H9 (cell line): Measurements from ENCODE around the gene CERS6. TPM values are rescaled to one million over a fixed set of nuclear protein-coding genes. Genes with fewer than 3 reads are reported as not detected.

ENCODE experiments used
- DNase-seq: peaks from one replicate; pipeline ENCODE4 v3.0.0-alpha.2; 2017
- H2AFZ ChIP-seq: one replicate; pipeline ENCODE4 v1.6.1; 2013; ENCODE audit warnings: mild to moderate bottlenecking, low read length, control low read depth, moderate library complexity
- H2AK5ac ChIP-seq: 2 replicates; pipeline ENCODE4 v1.6.1; 2013; ENCODE audit warnings: low read length, control low read depth, mixed read lengths; ENCODE audit not compliant: insufficient read length
- H2BK120ac ChIP-seq: one replicate; pipeline ENCODE4 v1.6.1; 2013; ENCODE audit warnings: low read depth, mild to moderate bottlenecking, low read length, control low read depth, inconsistent platforms; ENCODE audit not compliant: poor library complexity, severe bottlenecking
- H2BK12ac ChIP-seq: 2 replicates; pipeline ENCODE4 v1.6.1; 2013; ENCODE audit warnings: low read length, control low read depth, mixed read lengths, low read depth; ENCODE audit not compliant: insufficient read length
- H2BK15ac ChIP-seq: 2 replicates; pipeline ENCODE4 v1.6.1; 2013; ENCODE audit warnings: low read depth, low read length, control low read depth
- H2BK20ac ChIP-seq: one replicate; pipeline ENCODE4 v1.6.1; 2013; ENCODE audit warnings: low read depth, mild to moderate bottlenecking, low read length, control low read depth, inconsistent platforms; ENCODE audit not compliant: poor library complexity, severe bottlenecking
- H2BK5ac ChIP-seq: 2 replicates; pipeline ENCODE4 v1.6.1; 2013; ENCODE audit warnings: low read length, control low read depth, mixed read lengths; ENCODE audit not compliant: insufficient read length
- H3K14ac ChIP-seq: 2 replicates; pipeline ENCODE4 v1.6.1; 2013; ENCODE audit warnings: low read length, control low read depth; ENCODE audit not compliant: insufficient read depth
- H3K18ac ChIP-seq: 2 replicates; pipeline ENCODE4 v1.6.1; 2013; ENCODE audit warnings: low read depth, mild to moderate bottlenecking, mixed read lengths, low read length, control low read depth; ENCODE audit not compliant: insufficient read length
- H3K23ac ChIP-seq: 2 replicates; pipeline ENCODE4 v1.6.1; 2013; ENCODE audit warnings: low read length, control low read depth, mixed read lengths, low read depth; ENCODE audit not compliant: insufficient read length
- H3K23me2 ChIP-seq: 2 replicates; pipeline ENCODE4 v1.6.1; 2013; ENCODE audit warnings: low read depth, mild to moderate bottlenecking, mixed read lengths, low read length, control low read depth; ENCODE audit not compliant: insufficient read length, poor library complexity, severe bottlenecking
- H3K27ac ChIP-seq: 2 replicates; pipeline ENCODE4 v1.5.1; 2013; ENCODE audit warnings: low read length, control low read depth, mixed read lengths, low read depth; ENCODE audit not compliant: insufficient read length
- H3K27me3 ChIP-seq: 2 replicates; pipeline ENCODE4 v1.6.1; 2013; ENCODE audit warnings: low read length, control low read depth, inconsistent platforms; ENCODE audit not compliant: insufficient read depth
- H3K4ac ChIP-seq: 2 replicates; pipeline ENCODE4 v1.6.1; 2013; ENCODE audit warnings: low read depth, mild to moderate bottlenecking, control low read depth, inconsistent platforms, low read length, moderate library complexity
- H3K4me1 ChIP-seq: 2 replicates; pipeline ENCODE4 v1.6.1; 2013; ENCODE audit warnings: low read length, control low read depth, inconsistent platforms; ENCODE audit not compliant: insufficient read depth
- H3K4me2 ChIP-seq: 2 replicates; pipeline ENCODE4 v1.6.1; 2013; ENCODE audit warnings: low read length, control low read depth, mixed read lengths; ENCODE audit not compliant: insufficient read length, insufficient read depth
- H3K56ac ChIP-seq: 2 replicates; pipeline ENCODE4 v1.6.1; 2013; ENCODE audit warnings: low read depth, mild to moderate bottlenecking, mixed read lengths, low read length, control low read depth; ENCODE audit not compliant: insufficient read length
- H3K79me1 ChIP-seq: 2 replicates; pipeline ENCODE4 v1.6.1; 2013; ENCODE audit warnings: low read depth, mild to moderate bottlenecking, moderate library complexity, low read length, control low read depth, inconsistent platforms; ENCODE audit not compliant: insufficient read depth, poor library complexity, severe bottlenecking
- H3K79me2 ChIP-seq: 2 replicates; pipeline ENCODE4 v1.6.1; 2013; ENCODE audit warnings: low read length, control low read depth, inconsistent platforms; ENCODE audit not compliant: insufficient read depth
- H3K9ac ChIP-seq: 2 replicates; pipeline ENCODE4 v1.6.1; 2013; ENCODE audit warnings: low read length, control low read depth, mixed read lengths; ENCODE audit not compliant: insufficient read length; ENCODE audit errors: extremely low read depth
- H3K9me3 ChIP-seq: one replicate; pipeline ENCODE4 v1.6.1; 2013; ENCODE audit warnings: low read depth, low read length, inconsistent platforms; ENCODE audit not compliant: control insufficient read depth
- H3T11ph ChIP-seq: one replicate; pipeline ENCODE4 v1.6.1; 2013; ENCODE audit warnings: mild to moderate bottlenecking, low read length, control low read depth, inconsistent platforms
- H4K20me1 ChIP-seq: one replicate; pipeline ENCODE4 v1.6.1; 2013; ENCODE audit not compliant: control insufficient read depth, insufficient read length, insufficient read depth
- H4K5ac ChIP-seq: 2 replicates; pipeline ENCODE4 v1.6.1; 2013; ENCODE audit warnings: low read depth, mild to moderate bottlenecking, mixed read lengths, low read length, control low read depth; ENCODE audit not compliant: insufficient read length
- H4K8ac ChIP-seq: replicated peaks from 2 replicates; pipeline ENCODE4 v1.6.1; 2013; ENCODE audit warnings: low read length, control low read depth, mixed read lengths, low read depth; ENCODE audit not compliant: insufficient read length
- H4K91ac ChIP-seq: 2 replicates; pipeline ENCODE4 v1.6.1; 2013; ENCODE audit warnings: low read depth, mild to moderate bottlenecking, moderate library complexity, mixed read lengths, low read length, control low read depth; ENCODE audit not compliant: insufficient read length
- H3K27ac Mint-ChIP-seq, 3 experiments: 2 replicates in 2 of 3; 3 replicates in 1 of 3; pipeline ENCODE4 v1.8.0; 2020 to 2021; ENCODE audit warnings: mixed read lengths in 3 of 3, mild to moderate bottlenecking in 1 of 3, moderate library complexity in 1 of 3
- H3K27me3 Mint-ChIP-seq: 2 replicates; pipeline ENCODE4 v1.8.0; 2021; ENCODE audit warnings: low read depth, mild to moderate bottlenecking, moderate library complexity, mixed read lengths
- H3K36me3 Mint-ChIP-seq, 3 experiments: 2 replicates in 2 of 3; 3 replicates in 1 of 3; pipeline ENCODE4 v1.8.0; 2020 to 2021; ENCODE audit warnings: low read depth in 3 of 3, mixed read lengths in 3 of 3; ENCODE audit not compliant: insufficient read depth in 1 of 3
- H3K4me1 Mint-ChIP-seq, 2 experiments: 2 replicates each; pipeline ENCODE4 v1.8.0; 2020; ENCODE audit warnings: mixed read lengths in 2 of 2
- H3K4me3 Mint-ChIP-seq, 2 experiments: 2 replicates in 1 of 2; 3 replicates in 1 of 2; pipeline ENCODE4 v1.8.0; 2020 to 2021; ENCODE audit warnings: mild to moderate bottlenecking in 2 of 2, mixed read lengths in 2 of 2, moderate library complexity in 1 of 2
- H3K9me3 Mint-ChIP-seq, 2 experiments: 2 replicates in 1 of 2; 3 replicates in 1 of 2; pipeline ENCODE4 v1.8.0; 2020; ENCODE audit warnings: mild to moderate bottlenecking in 2 of 2, mixed read lengths in 2 of 2, moderate library complexity in 1 of 2
- CTCF ChIP-seq: fragments of 200-600 bp; sonication (generic); conservative IDR thresholded peaks from 3 replicates; pipeline ENCODE4 v1.8.0; 2021; ENCODE audit warnings: antibody characterized with exemption, mild to moderate bottlenecking
- WGBS: extraction: QIAGEN DNeasy Blood & Tissue Kit; methylation state at CpG from one replicate; pipeline ENCODE4 v1.1.7; 2013; ENCODE audit warnings: missing lambda C conversion rate, low lambda C conversion rate, mixed read lengths; ENCODE audit not compliant: insufficient read length; ENCODE audit errors: extremely low coverage; 5-methylcytosine and 5-hydroxymethylcytosine counted together
- total RNA-seq: library from RNA; stranded (reverse); gene quantifications from 2 replicates; pipeline ENCODE4 v1.2.1, GENCODE V29; 2021

CERS6 gene
- total RNA-seq, 1 experiment from 2014 or later = 17.7 TPM

- no peak overlapping the region for H4K5ac ChIP-seq
- no peaks in the 10 kb centered on the region for H3K23me2 ChIP-seq
- no peak overlapping the region for H3K18ac ChIP-seq
- Mint-ChIP-seq H3K27me3 (no peaks in the 10 kb centered on the region), H3K4me1 (peaks cover 14 to 16% of the 10 kb centered on the region in 2 experiments), H3K36me3 (peaks cover 0 to 3% (median 1%) of the 10 kb centered on the region in 3 experiments; a peak in 2 of 7 replicates), H3K4me3 (no peak overlapping the region), H3K9me3 (no peaks in the 10 kb centered on the region; a peak in 2 of 5 replicates), H3K27ac (no peak overlapping the region; a peak in 1 of 7 replicates)
- no peak overlapping the region for H3K14ac ChIP-seq
- H3K56ac ChIP-seq = no peak overlapping the region
- H3K9me3 ChIP-seq = no peaks in the 10 kb centered on the region
- H2BK15ac ChIP-seq = no peak overlapping the region
- no CpG with 5 or more reads among the region's 5 CpGs for WGBS
- no peak overlapping the region for H3K4ac ChIP-seq
- no peak for DNase-seq
- no peaks in the 10 kb centered on the region; the same call in 1 of the 2 replicates for H3K79me2 ChIP-seq
- H2BK5ac ChIP-seq = no peak overlapping the region
- H2BK120ac ChIP-seq = no peak overlapping the region
- no peak overlapping the region for H2AK5ac ChIP-seq
- no peak overlapping the region for H4K91ac ChIP-seq
- H4K20me1 ChIP-seq = no peaks in the 10 kb centered on the region
- no peak for TF ChIP-seq CTCF
- H3K27ac ChIP-seq = no peak overlapping the region
- H4K8ac ChIP-seq = no peak overlapping the region
- no peaks in the 10 kb centered on the region for H3K79me1 ChIP-seq
- H2BK20ac ChIP-seq = no peak overlapping the region
- no peak overlapping the region for H3K9ac ChIP-seq
- H2AFZ ChIP-seq = no peak overlapping the region
- H3K4me2 ChIP-seq = no peak overlapping the region
- no peak overlapping the region for H3K23ac ChIP-seq
- H2BK12ac ChIP-seq = no peak overlapping the region
- no peaks in the 10 kb centered on the region; the same call in 1 of the 2 replicates for H3K4me1 ChIP-seq
- H3K27me3 ChIP-seq = no peaks in the 10 kb centered on the region
- no peak overlapping the region for H3T11ph ChIP-seq
Observed at GRCh38 chr2:168649105-168649504, 193.0 kb downstream of the CERS6 start.
